Measurements from ENCODE around the gene AGAP3. TPM values are rescaled to one million over a fixed set of nuclear protein-coding genes. Genes with fewer than 3 reads are reported as not detected.
A peak's percentile ranks its signal among the peaks of the same experiment; 100 is the strongest.

Gene AGAP3
- total and polyA plus RNA-seq, 2 donors (not counting 1 experiment from before 2014, with no cell fraction given) = 21.1 to 22.3 TPM

- Mint-ChIP-seq H3K27ac (peak within 1 kb of the TSS; percentile 87), H3K9me3 (ENCODE audit: insufficient read depth) (no peaks in the 10 kb centered on the region), H3K4me1 (peaks cover 58% of the 10 kb centered on the region), H3K27me3 (peaks cover 13% of the 10 kb centered on the region), H3K4me3 (peak within 1 kb of the TSS; percentile 88)
- H3K4me3 ChIP-seq (ENCODE audit: control extremely low read depth in 1 of 5, extremely low read depth in 1 of 5, insufficient read depth in 1 of 5, low read depth in 2 of 5, low read length in 4 of 5) = peak within 1 kb of the TSS; percentile 1 to 83 (median 77)
- peaks cover 39% of the 10 kb centered on the region for H3K79me2 ChIP-seq (ENCODE audit: control insufficient read depth, insufficient read depth, low read length)
- peaks cover 0 to 38% (median 14%) of the 10 kb centered on the region in 4 experiments for H3K27me3 ChIP-seq (replicated peaks in 1 of 4; ENCODE audit: control extremely low read depth in 1 of 4, control insufficient read depth in 3 of 4, insufficient read depth in 4 of 4, low read length in 3 of 4)
- peak within 1 kb of the TSS; percentile 85 for H3K9ac ChIP-seq (ENCODE audit: low read length)
- TF ChIP-seq EZH2 (IDR thresholded peaks at IDR 0.05; ENCODE audit: borderline replicate concordance, insufficient read depth, low read depth, low read length, poor library complexity, severe bottlenecking) (no peak), CTCF (IDR thresholded peaks at IDR 0.05) (peak; percentile 8)
- DNase-seq = peak; percentile 92
- H3K27ac ChIP-seq (ENCODE audit: low read length in 2 of 2) = peak within 1 kb of the TSS; percentile 76 to 92
- no peaks in the 10 kb centered on the region for H3K36me3 ChIP-seq (replicated peaks in 1 of 2; ENCODE audit: control extremely low read depth in 1 of 2, control insufficient read depth in 1 of 2, extremely low read depth in 1 of 2, insufficient read depth in 2 of 2, low read length in 1 of 2)
- peaks cover 0 to 4% (median 0%) of the 10 kb centered on the region in 3 donors for H3K9me3 ChIP-seq (ENCODE audit: control extremely low read depth in 1 of 3, control insufficient read depth in 2 of 3, insufficient read depth in 1 of 3, low read length in 2 of 3)
- intact Hi-C loops (cut with micrococcal nuclease) = loop anchor here (1.0 to 10.0 kb wide), 8 partner anchors 55 to 1311 kb away; partner anchors contain the start of genes ABCB8, ABCF2, KCNH2 and NUB1
- ChIA-PET CTCF (interaction anchor here (1.2 to 1.7 kb wide), 3 partner anchors 23 to 65 kb away, joined by 3 to 4 read pairs (median 3); partner anchors contain the start of gene ABCB8), POLR2A (interaction anchor here (1.2 kb wide), 1 partner anchor 23 kb away, joined by 3 read pairs; no protein-coding TSS in a partner anchor)
- peak; percentile 61 for ATAC-seq (ENCODE audit: low read depth)
- peak within 1 kb of the TSS; percentile 95 for H3K4me2 ChIP-seq (replicated peaks; ENCODE audit: low read depth, low read length, poor library complexity, severe bottlenecking)
- H2AFZ ChIP-seq (ENCODE audit: insufficient read depth, low read depth, low read length, poor library complexity, severe bottlenecking) = peak within 1 kb of the TSS; percentile 74
- H3K4me1 ChIP-seq (ENCODE audit: control insufficient read depth in 2 of 2, insufficient read depth in 2 of 2, low read length in 2 of 2) = peaks cover 59 to 67% of the 10 kb centered on the region in 2 donors
- under 1% methylated on average over 66 of the region's 69 CpGs for WGBS (ENCODE audit: insufficient coverage)
- peaks cover 26% of the 10 kb centered on the region for H4K20me1 ChIP-seq (ENCODE audit: control insufficient read depth, insufficient read depth, low read length, poor library complexity, severe bottlenecking)
Observed at GRCh38 chr7:151083071-151083823, 3.0 kb upstream of the AGAP3 start, which contains the start of gene TMUB1. TMUB1 (minus strand) TSS chr7:151083493; CDS start chr7:151082563, 930 bp downstream.
